GM12892 (cell line): Measurements from ENCODE around the gene HDAC4.

Experiments used
- DNase-seq: peaks from one replicate; pipeline ENCODE4 v3.0.0; 2011; ENCODE audit not compliant: insufficient read length
- FAIRE-seq: peaks from 2 replicates; lab custom pipeline; 2011; peaks lifted over from hg19 to GRCh38; lab: Jason Lieb, UNC
- POLR2A ChIP-seq: IDR thresholded peaks from 2 replicates; pipeline ENCODE4 v1.6.1; 2011; ENCODE audit warnings: low read depth, low read length, control low read depth
- POLR2AphosphoS5 ChIP-seq: IDR thresholded peaks from 2 replicates; pipeline ENCODE4 v1.6.1; 2011; ENCODE audit warnings: low read depth, low read length, control low read depth
- TAF1 ChIP-seq: IDR thresholded peaks from 2 replicates; pipeline ENCODE4 v1.6.1; 2011; ENCODE audit warnings: low read depth, mild to moderate bottlenecking, control low read depth, low read length, borderline replicate concordance

Gene HDAC4

GRCh38 chr2:239117831-239118230, 283.0 kb downstream of the HDAC4 start:
- no peak for FAIRE-seq
- TF ChIP-seq TAF1 (no peak), POLR2A (no peak), POLR2AphosphoS5 (no peak)
- no peak for DNase-seq

GRCh38 chr2:239116456-239117246, 284.2 kb downstream of the HDAC4 start:
- DNase-seq (no peak), FAIRE-seq (no peak)
- TF ChIP-seq TAF1 (no peak), POLR2AphosphoS5 (no peak), POLR2A (no peak)

- DNase-seq = no peak
- FAIRE-seq = no peak
- no peak for TF ChIP-seq POLR2AphosphoS5
- TF ChIP-seq POLR2A = no peak
- no peak for TF ChIP-seq TAF1
These were observed 285.2 kb downstream of the HDAC4 start for GRCh38 chr2:239115616-239116015.

- FAIRE-seq (no peak), DNase-seq (no peak)
- TF ChIP-seq POLR2AphosphoS5 (no peak), POLR2A (no peak), TAF1 (no peak)
These were observed 286.1 kb downstream of the HDAC4 start for GRCh38 chr2:239114616-239115265.

GRCh38 chr2:239114119-239114581, 286.7 kb downstream of the HDAC4 start:
- no peak for DNase-seq
- no peak for FAIRE-seq
- TF ChIP-seq POLR2A = no peak

GRCh38 chr2:239113615-239114014, 287.2 kb downstream of the HDAC4 start:
- DNase-seq = no peak
- no peak for TF ChIP-seq POLR2AphosphoS5
- TF ChIP-seq POLR2A = no peak
- no peak for TF ChIP-seq TAF1
- FAIRE-seq = no peak

GRCh38 chr2:239113171-239113570, 287.6 kb downstream of the HDAC4 start:
- FAIRE-seq (no peak), DNase-seq (no peak)
- TF ChIP-seq POLR2AphosphoS5 (no peak), POLR2A (no peak), TAF1 (no peak)

- FAIRE-seq (no peak), DNase-seq (no peak)
- TF ChIP-seq POLR2AphosphoS5 = no peak
- TF ChIP-seq POLR2A = no peak
- no peak for TF ChIP-seq TAF1
These were observed 288.6 kb downstream of the HDAC4 start for GRCh38 chr2:239112127-239112774.

GRCh38 chr2:239111401-239112100, 289.3 kb downstream of the HDAC4 start:
- TF ChIP-seq TAF1 = no peak
- no peak for TF ChIP-seq POLR2A
- no peak for TF ChIP-seq POLR2AphosphoS5
- FAIRE-seq (no peak), DNase-seq (no peak)

- DNase-seq (no peak), FAIRE-seq (no peak)
- TF ChIP-seq TAF1 = no peak
These were observed 290.2 kb downstream of the HDAC4 start for GRCh38 chr2:239110595-239111048.

- TF ChIP-seq POLR2A = no peak
- TF ChIP-seq POLR2AphosphoS5 = no peak
- no peak for TF ChIP-seq TAF1
- FAIRE-seq (no peak), DNase-seq (no peak)
These were observed 290.8 kb downstream of the HDAC4 start for GRCh38 chr2:239109928-239110545.
